Activated CD8-positive, alpha-beta memory T cell treated with anti-CD3 and anti-CD28 coated beads, Interleukin-2, amount 50 U/mL, for 24 hours (primary cell): ENCODE results near the gene ALDH3A2.
"Not testable (repeated sequence)": the region's sequence is repeated elsewhere in the genome, so short reads cannot be mapped to it uniquely, and the experiment has no call there.

ENCODE experiments used
- DNase-seq: peaks from one replicate; pipeline ENCODE4 v3.0.0-alpha.2; 2020; ENCODE audit errors: extremely low read depth

The ALDH3A2 gene

DNA sequence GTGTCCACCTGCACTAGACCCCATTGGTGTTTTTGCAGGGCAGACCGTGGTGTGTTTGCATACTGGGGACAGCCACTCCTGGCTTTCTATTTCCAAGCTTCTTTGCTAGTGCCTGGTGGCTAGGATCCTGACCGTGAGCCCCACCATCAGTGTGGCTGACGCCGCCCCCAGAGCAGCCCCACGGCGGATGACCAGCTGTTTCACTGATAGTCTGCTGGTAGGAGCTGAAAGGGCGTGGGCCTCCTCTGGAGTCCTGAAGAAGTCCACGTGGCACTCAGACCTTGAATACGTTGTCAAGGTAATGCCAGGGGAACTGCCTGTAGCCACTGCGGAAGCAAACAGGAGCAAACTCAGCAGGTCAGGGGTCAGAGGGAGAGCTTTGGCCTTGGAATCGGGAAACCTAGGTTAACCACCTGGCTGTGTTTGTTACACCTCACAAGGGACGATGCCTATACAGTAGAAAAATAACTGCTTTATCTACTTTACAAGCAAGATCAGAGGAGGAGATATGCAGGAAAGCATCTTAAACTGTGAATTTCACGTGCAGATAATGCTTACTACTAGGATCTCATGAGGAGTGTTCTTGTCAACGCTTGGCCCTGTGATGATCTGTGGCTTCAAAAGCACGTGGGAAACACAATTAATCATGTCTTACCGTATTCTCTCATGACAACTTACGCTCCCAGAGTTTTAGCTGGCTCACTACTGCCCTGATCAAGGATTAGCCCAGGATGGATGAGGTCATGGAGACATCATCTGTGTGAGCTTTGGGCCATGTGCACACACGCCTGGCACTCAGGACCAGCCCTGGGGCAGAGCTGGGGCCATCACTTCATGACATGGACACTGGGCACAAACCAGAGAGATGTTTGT is 30.3 kb downstream of the ALDH3A2 start:
- no peak for DNase-seq

DNA sequence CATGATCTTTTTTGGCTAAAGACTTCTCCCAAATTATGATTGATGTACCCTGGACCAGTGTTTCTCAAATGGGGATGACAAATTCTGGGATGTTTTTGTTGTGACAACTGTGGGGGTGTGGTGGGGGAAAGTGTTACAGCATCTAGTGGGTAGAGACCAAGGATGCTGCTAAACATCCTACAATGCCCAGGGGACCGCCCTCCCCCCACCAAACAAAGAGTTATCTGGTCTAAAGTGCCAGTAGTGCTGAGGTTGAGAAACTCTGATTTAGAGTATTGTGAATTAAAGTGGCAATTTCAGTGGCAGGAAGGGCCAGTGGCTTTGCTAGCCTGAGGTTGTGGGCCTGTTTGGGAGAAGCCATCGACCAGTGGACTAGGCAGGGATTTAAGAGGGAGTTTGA is 34.6 kb downstream of the ALDH3A2 start:
- DNase-seq = no peak

DNA sequence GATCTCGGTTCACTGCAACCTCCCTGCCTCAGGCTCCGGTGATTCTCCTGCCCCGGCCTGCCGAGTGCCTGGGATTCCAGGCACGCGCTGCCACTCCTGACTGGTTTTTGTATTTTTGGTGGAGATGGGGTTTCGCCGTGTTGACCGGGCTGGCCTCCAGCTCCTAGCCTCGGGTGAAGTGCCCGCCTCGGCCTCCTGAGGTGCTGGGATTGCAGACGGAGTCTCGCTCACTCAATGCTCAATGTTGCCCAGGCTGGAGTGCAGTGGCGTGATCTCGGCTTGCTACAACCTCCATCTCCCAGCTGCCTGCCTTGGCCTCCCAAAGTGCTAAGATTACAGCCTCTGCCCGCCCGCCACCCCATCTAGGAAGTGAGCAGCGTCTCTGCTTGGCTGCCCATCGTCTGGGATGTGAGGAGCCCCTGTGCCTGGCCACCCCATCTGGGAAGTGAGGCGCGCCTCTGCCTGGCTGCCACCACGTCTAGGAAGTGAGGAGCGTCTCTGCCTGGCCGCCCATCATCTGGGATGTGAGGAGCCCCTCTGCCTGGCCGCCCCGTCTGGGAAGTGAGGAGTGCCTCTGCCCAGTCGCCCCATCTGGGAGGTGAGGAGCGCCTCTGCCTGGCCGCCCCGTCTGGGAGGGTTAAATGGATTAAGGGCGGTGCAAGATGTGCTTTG is 36.5 kb downstream of the ALDH3A2 start:
- DNase-seq = not testable (repeated sequence)

DNA sequence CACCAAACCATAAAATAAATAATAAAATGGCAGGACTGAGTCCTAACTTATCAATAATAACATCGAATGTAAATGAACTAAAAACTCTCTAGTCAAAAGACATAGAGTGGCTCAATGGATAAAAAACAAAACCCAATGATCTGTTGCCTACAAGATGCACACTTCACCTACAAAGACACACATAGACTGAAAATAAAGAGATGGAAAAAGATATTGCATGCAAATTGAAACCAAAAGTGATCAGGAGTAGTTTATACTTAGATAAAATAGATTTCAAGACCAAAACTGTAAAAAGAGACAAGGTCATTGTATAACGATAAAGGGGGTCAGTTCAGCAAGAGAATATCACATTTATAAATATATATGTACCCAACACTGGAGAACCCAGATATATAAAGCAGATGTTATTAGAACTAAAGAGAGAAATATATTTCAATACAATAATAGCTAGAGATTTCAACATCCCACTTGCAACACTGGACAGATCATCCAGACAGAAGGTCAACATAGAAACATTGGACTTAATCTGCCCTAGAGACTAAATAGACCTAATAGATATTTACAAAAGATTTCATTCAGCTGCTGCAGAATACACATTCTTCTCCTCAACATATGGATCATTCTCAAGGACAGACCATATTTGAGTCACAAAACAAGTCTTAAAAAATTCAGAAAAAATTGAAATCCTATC is 38.0 kb downstream of the ALDH3A2 start:
- no peak for DNase-seq

DNA sequence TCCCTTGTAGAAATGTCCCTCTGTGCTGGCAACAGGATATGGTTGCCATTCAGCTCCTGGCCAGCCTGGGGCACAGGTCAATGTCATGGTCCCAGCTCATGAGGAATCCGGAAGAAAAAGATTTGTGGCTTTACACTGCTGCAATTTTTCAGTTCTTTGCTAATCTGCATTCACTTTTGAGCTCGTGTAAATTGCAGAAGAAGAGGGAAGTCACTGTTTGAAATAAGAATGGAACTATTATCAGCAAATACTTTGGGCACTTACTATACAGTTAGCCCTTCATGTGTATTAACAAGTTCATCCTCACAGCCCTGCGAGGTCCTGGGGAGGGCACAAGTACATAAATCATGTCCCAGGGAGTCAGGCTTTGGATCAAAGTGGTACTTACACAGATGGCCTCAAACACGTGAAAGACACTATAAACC is 53.7 kb downstream of the ALDH3A2 start:
- no peak for DNase-seq

DNA sequence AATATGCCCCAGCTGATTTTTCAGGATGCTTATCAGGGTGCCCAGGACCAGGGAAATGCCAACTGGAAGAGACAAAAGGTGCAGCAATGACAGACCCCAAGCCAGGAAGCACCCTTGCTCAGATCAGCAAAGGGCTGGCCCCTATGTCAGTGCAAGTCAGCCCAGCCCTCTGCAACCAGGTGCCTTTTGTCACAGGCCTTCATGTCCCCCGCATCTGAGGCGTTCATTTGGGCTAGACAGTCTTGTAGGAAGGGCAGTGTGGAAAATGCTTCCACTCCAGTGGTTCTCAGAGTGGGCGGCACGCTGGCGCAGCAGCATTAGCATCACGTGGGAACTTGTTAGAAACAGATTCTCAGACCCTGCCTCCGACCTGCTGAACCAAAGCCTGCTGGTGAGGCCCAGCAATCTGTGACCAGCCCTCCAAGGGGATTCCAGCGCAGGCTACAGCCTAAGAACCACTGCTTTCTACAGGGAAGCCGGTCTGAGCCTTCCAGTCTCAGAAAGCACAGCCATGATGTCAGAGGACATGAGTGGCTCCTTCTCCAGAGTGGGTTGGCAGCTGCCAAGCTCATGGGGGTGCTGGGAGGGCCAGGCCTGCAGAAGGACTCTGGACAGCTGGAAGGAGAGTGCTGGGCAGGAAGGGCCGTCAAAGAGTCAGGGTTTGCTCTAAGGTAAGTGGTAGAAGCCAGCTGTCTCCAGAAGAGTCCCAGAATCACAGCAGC is 54.7 kb downstream of the ALDH3A2 start:
- no peak for DNase-seq

DNA sequence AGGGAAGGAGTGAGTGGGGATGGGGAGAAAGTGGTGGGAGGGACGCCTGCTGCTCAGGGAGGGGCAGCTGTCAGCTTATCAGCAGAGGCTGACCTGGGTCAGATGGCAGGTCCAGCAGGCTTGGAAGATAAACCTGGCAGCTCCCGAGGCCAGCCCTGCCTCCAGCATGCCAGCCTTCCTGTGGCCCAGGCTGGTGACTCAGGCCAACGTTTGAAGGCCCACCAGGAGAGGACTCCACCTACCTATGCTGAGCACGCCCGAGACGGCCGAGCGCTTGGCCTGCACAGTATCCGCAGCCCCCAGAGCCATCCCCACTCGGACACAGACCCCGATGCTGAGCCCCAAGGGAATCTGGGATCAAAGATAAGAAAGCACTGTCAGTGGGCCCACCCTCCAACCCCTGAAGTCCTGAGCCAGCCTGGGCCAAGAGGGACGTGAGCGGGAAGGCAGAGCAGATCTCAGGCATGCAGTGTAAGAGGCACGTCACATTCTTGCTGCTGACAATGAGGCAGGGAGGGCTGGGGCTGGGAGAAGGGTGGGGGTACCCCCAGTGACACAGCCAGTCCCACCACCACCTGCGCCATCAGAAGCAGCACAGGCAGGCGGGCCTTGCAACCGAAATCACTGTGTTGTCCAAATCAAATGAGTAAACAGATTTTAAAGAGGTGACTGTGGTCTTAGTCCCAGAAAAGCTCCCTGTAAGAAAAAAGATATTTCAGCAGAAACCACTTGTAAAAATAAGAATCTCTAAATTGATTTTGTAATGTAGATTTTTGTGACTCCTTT is 55.5 kb downstream of the ALDH3A2 start:
- DNase-seq = no peak

DNA sequence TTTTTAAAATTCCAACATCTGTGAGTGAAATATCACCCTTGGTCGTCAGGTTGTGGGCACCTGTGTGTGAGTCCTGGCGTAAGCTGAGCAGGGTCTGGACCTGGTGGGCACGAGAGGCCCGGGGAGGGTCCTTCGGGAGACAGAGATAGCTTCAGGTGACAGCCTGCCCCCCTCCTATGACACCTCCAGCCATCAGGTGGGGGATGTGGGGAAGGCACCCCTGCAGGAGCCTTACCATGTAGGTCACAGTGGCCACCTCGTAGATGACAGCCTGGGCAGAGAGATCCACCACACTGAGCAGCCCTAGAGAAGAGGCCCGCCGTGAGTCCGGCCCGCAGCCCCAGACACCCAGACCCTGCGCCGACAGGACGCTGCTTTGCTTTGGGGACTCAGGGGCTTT is 56.6 kb downstream of the ALDH3A2 start:
- DNase-seq = no peak

DNA sequence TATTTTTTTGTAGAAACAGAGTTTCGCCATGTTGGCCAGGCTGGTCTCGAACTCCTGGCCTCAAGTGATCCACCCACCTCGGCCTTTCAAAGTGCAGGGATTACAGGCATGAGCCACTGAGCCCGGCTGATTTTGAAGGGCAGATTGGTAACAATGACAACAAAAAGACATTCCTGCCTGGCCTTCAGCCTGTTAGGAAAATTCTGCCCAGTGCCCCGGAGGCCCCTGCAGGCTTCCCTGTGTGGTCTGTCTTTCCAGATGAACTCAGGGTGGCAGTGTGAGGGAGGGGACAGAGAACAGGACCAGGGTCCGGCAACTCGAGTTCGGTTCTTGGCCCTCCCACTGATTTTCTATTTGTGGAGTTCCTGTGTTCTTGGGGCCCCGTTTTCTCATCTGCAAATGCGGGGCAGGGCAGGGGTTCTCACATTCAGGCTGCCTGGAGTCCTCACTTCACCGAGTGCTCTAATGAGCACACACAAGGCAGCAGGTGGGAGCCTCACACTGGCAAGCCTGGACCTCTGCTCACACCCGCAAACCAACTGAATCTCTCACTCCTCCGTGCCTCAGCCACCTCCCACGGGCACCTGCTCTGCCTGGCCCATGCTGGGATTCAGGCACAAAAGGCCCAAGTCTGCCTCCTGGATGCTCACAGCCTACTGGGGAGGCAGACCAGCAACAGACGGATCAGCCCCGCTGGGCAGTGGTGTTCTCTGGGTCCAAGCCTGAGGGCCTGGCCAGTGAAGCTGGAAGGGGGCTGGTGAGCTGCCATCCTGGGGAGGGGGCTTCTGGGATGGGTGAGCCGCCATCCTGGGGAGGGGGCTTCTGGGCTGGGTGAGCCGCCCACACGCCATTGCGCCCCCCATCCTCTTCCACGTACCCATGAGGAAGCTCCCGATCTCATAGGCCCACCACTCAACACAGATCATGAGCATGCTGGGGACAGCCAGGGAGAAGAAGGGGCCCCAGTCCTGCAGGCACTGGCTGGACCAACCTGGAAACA is 57.5 kb downstream of the ALDH3A2 start:
- DNase-seq = no peak

DNA sequence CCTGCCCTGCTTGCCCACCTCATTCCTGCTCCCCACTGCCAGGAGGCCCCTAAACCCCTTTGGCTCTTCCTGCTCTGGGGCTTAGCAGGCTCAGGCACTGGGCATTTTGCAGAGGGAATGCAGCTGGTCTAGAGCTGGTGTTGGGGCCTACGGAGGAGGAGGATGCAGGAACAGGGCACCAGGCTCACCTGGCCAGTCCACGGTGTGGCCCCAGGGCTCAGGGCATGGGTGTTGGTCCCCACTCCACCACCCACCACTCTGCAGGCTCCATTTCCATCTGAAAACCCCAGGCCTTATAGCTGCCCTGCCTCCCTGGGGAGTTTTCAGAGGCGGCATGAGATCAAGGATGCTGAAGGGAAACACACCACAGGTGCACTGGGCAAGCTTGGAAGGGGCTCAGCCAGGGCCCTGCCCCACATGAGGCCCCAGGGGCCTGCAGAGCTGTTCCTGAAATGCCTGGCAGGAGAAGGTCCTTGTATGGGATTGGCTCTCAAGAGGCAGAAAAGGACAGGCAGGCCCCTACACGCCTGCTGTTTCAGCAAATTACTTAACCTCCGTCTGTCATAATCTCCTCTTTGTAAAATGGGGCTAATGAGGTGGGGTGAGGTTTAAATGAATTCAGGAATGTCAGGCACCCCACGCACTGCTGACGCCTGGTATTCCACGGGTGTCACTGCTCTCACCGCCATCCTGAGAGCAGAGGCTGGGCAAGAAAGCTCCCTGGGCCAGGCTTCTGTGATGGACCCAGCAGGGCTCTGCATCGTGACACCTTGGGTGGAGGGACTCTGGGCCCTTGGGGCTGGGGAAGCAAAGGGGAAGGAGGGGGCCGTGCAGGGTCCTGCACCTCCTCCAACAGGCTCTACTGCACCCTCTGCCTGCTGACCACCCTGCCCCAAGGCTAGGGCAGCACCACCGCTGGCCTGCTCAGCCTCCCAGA is 58.5 kb downstream of the ALDH3A2 start:
- DNase-seq = no peak

DNA sequence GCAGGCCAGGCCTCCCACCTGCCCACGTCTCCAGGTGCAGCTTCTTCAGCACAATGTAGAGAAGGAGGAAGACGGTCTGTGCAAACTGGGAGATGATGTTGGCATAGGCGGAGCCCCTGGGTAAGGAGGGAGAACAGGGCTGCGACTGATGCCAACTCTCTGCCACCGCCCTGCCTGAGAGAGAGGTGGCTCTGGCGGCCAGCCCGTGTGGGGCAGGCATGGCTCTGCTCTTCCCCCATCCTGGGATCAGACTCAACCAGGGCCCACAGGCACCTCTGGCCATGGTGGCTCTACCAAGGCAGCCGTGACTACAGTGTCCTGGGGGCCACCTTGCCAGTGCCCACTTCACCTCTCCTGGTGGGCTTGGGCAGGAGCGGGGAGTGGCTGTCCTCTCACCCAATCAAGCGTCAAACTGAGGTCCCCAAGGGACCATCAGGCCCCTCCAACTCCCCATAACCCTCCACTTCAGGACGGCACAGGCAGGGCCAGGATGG is 59.2 kb downstream of the ALDH3A2 start:
- DNase-seq = no peak

DNA sequence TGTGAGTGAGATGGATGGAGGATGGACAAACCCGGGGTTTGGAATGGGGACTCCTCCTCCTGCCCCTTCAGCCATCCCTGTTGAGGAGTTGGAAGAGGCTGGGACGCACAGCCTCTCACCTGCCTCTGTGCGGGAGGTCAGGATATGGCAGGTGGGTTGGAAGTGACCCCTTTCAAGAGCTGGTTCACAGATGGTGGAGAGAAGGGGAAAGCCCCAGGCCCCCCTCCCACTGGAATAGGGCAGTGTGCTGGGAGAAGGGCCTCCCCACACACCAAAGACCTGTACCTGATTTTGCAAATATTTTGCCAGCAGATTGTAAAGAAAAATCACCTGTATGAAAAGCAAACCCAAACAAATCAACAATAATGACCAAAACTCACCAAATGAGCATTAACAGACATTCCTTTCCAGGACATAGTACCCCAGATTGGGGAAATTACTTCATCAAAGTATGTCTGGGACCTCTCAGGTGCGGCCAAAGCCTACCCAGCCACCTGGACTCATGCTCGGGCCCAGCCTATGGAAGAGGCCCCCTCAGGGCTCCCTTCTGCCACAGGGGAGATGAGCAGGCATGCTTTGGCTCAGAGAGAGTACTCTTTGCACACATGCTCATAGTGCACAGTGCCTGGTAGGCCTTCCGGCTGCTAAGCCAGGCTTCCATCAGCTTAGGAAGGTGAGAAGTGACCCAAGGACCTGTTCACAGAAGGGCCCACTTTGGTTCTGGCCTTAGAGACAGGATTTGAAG is 60.1 kb downstream of the ALDH3A2 start:
- no peak for DNase-seq

DNA sequence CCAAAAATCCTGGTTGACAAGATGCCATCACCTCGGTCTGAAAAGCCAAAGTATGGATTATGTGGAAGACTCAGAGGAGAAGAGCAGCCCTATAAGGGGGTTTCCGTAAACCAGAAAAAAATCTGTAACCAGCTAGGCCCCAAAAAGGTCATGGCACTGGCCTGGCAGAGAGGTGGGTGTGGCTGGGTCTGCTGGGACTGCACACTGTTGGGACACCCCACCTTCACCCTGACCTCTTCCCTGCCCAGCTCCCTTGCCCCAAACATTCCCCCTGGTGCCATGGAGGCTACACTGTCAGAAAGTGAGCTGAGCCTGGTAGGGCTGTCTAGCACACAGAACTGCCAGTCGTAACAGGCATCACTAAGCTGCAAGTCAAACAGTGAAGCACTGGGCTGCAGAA is 61.3 kb downstream of the ALDH3A2 start:
- no peak for DNase-seq

DNA sequence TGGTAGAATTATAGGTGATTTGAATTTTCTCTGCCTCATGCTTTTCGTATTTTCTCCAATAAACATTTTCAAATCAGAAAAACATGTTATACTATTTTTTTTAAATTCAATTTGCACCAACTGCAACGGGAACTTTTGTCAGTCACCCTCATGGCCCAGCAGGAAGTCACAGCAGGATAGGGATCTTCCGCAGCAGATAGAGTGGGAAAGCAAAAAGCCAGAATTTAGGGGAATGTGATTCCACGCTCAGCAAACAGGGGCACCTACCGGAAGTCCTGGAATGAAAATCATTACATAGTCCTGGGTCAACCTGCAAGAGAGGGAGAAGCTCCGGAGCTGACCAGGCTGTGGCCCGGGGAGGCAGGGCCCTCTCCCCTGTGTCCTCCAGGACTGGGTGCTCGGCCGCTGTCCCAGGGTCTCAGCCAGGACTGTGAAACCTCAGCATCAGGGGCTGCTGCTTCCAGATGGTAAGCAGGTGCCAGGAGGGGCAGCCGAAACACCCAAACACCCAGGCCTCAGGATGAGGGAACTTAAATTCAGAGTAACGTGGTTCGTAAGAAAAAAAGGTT is 64.0 kb downstream of the ALDH3A2 start:
- no peak for DNase-seq

DNA sequence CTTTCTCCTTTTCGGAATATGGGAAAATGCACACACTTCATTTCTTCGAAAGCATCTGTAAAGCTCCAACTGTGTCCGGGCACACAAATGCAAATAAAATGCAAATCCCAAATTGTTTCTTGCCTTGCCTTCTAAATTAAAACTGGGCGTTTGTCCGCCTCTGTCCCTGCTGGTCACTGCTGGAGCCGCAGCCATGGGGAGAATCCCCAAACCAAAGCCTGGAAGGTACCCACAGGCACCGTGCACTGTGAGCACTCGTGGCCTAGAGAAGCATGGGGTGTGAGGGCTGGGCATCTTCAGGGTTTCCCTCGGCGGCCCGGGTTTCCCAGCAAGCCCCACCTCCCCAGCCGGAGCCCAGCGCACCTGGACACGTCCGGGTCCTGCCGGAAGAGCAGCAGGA is 64.9 kb downstream of the ALDH3A2 start:
- no peak for DNase-seq

DNA sequence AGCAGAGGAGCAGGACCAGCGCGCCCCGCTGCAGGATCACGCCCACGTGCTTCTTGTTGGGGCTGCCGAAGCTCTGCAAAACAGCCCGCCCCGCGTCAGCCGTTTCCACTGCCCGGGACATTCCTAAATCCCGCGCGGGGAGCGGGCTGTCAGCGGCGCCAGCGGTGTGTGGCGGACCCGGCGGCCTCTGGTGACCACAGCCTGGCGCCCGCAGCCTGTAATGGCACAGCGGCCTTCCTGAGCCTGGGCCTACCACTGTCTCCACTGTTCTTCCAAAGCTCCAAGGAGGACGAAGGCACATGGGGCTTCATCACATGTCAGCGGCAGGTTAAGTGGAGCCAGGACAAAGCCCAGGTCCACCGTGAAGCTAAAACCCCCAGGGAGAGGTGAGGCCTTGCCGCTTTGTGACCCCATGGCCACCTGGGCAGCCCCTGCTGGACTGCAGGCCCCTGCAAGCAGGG is 65.4 kb downstream of the ALDH3A2 start:
- no peak for DNase-seq
